HEK293 (cell line): ENCODE results near the gene GLDC.

Experiments used
- CTCF ChIP-seq: fragments of 450-650 bp; formaldehyde crosslinking; IDR thresholded peaks from 2 replicates; pipeline ENCODE4 v1.5.1; 2016; ENCODE audit warnings: missing biosample characterization, missing genetic modification characterization
- HOXD13 ChIP-seq: sonication (generic); formaldehyde crosslinking; IDR thresholded peaks from 2 replicates; pipeline ENCODE4 v1.8.0; 2022; ENCODE audit warnings: missing genetic modification reagents, borderline replicate concordance
- PRDM1 ChIP-seq: fragments of 450-650 bp; formaldehyde crosslinking; IDR thresholded peaks from 2 replicates; pipeline ENCODE4; 2016; ENCODE audit warnings: missing biosample characterization, missing genetic modification characterization
- ZBTB49 ChIP-seq: fragments of 450-650 bp; formaldehyde crosslinking; IDR thresholded peaks from 2 replicates; pipeline ENCODE4 v1.5.1; 2016; ENCODE audit warnings: missing biosample characterization, missing genetic modification characterization, low read depth
- ZBTB8A ChIP-seq: fragments of 450-650 bp; formaldehyde crosslinking; IDR thresholded peaks from 2 replicates; pipeline ENCODE4 v1.5.1; 2016; ENCODE audit warnings: missing biosample characterization, missing genetic modification characterization
- ZNF121 ChIP-seq: fragments of 450-650 bp; formaldehyde crosslinking; IDR thresholded peaks from 2 replicates; pipeline ENCODE4 v1.5.1; 2016; ENCODE audit warnings: missing biosample characterization, missing genetic modification characterization
- ZNF324 ChIP-seq: fragments of 450-650 bp; formaldehyde crosslinking; IDR thresholded peaks from 2 replicates; pipeline ENCODE4 v1.5.1; 2016; ENCODE audit warnings: missing biosample characterization, missing genetic modification characterization
- ZNF48 ChIP-seq: fragments of 450-650 bp; formaldehyde crosslinking; IDR thresholded peaks from 2 replicates; pipeline ENCODE4 v1.5.1; 2016; ENCODE audit warnings: missing biosample characterization, missing genetic modification characterization
- ZNF514 ChIP-seq: fragments of 450-650 bp; formaldehyde crosslinking; IDR thresholded peaks from 2 replicates; pipeline ENCODE4 v1.5.1; 2016; ENCODE audit warnings: missing biosample characterization, missing genetic modification characterization

GRCh38 chr9:6545017-6545691 is 100.4 kb downstream of the GLDC start:
- TF ChIP-seq PRDM1 (tag by site-specific recombination) (no peak), ZNF48 (no peak), CTCF (tag by site-specific recombination) (no peak), ZNF324 (no peak), ZBTB8A (tag by site-specific recombination) (no peak), ZBTB49 (tag by site-specific recombination) (no peak), HOXD13 (CRISPR knock-in tag) (no peak), ZNF121 (tag by site-specific recombination) (no peak), ZNF514 (tag by site-specific recombination) (no peak)
